Activated CD8-positive, alpha-beta memory T cell treated with anti-CD3 and anti-CD28 coated beads, Interleukin-2, amount 50 U/mL, for 24 hours (primary cell): ENCODE results near the gene SLC8B1.

ENCODE experiments used
- DNase-seq: peaks from one replicate; pipeline ENCODE4 v3.0.0-alpha.2; 2020; ENCODE audit errors: extremely low read depth

The SLC8B1 gene

GRCh38 chr12:113270709-113271009, 64.2 kb downstream of the SLC8B1 start:
- no peak for DNase-seq

DNA sequence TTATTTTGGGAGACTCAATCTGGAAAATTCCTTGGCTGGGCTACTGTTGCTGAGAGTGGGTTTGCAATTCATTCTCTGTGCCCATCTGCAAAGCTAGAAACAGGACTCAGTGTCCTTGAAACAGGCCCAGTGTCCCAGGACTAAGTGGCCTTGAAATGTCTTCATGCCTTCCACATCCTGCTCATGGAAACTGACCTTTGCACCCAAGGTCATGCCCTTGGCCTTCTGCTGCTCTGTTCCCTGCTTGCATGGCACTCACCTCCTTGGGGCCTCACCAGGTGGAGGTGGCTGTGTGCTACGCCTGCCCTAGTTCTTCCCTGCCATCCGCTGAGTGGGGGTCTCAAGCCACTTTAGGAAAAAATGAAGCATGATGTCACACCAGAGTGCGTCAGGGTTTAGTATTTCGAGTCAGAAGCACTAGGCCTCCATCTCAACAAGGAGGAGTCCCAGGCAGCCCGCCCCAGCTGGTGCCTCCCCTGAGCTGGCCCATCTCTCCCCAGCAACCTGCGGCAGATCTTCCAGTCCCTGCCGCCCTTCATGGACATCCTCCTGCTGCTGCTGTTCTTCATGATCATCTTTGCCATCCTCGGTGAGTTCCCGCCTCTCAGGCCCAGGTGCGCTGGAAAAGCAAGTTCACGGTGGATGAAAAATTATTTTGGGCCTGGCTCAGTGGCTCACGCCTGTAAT, 65.5 kb downstream of the SLC8B1 start:
- no peak for DNase-seq

DNA sequence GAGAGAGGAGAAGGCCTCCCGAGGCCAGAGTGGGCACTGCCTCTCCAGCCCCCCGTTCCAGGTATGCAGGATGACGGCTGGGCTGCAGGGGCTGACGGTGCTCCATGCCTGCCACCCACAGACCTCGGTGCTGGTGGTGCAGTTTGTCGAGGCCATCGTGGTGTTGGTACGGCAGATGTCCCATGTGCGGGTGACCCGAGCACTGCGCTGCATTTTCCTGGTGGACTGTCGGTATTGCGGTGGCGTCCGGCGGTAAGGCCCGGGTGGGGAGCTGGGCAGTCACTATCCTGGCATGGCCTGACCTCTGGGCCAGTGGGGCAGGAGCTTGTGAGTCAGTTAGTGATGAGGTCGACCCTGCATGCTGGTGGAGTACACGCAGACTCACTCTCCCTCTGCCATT, 66.3 kb downstream of the SLC8B1 start:
- no peak for DNase-seq

- DNase-seq = no peak
Measured at GRCh38 chr12:113268136-113268535, 66.8 kb downstream of the SLC8B1 start.

GRCh38 chr12:113267621-113268020, 67.3 kb downstream of the SLC8B1 start:
- DNase-seq = no peak

DNA sequence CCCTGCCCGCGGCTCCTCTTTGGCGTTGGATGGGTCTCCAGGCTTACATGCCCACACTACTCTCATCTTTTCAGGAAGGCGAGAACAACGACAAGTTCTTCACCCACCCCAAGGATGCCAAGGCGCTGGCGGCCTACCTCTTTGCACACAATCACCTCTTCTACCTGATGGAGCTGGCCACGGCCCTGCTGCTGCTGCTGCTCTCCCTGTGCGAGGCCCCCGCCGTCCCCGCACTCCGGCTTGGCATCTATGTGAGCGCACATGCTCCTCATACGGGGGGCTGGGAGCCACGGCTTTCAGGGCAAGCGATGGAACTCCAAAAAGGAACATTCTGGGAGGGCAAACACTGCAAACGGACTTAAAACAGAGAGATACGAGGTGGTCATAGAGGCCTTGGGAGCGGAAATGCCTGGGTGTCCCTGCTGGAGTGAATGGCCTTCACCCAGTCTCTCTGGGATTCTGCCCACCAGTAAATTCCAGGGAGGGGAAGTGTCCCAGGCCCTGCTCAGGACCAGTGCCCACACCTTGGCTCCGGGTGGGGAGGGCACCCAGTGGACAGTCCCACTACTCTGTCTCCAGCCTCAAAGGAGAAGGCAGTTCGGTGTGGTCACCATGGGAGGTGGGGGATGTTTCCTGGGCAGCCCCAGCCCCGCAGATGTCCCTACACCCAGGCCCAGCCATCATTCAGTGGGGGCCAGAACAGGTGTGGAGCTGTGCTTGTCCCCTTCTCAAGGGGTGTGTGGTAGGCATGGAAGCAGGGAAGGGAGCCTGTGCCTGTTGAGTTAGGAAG, 68.6 kb downstream of the SLC8B1 start:
- DNase-seq = no peak

- no peak for DNase-seq
Measured at GRCh38 chr12:113263431-113263963, 71.4 kb downstream of the SLC8B1 start.

DNA sequence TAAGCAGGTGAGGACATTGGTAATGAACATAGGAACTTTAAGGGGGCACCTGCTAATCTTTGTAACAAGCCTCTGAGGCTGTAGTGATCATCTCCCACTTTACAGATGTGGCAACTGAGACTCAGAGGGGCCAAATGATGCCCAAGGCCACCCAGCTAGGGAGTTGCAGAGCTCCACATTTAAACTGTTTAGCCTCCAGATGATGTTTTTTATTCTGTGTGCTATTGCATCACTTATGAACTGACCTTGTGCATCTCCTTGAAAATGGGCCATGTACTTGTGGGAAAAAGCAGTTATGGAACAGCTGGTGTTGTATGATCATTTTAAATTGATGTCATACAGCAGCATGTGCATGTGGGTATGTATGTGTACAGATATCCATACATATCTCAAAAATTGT, 72.2 kb downstream of the SLC8B1 start:
- DNase-seq = no peak

GRCh38 chr12:113261847-113262470, 73.0 kb downstream of the SLC8B1 start:
- DNase-seq = no peak

- DNase-seq = no peak
Measured at GRCh38 chr12:113260636-113261300, 74.1 kb downstream of the SLC8B1 start.

DNA sequence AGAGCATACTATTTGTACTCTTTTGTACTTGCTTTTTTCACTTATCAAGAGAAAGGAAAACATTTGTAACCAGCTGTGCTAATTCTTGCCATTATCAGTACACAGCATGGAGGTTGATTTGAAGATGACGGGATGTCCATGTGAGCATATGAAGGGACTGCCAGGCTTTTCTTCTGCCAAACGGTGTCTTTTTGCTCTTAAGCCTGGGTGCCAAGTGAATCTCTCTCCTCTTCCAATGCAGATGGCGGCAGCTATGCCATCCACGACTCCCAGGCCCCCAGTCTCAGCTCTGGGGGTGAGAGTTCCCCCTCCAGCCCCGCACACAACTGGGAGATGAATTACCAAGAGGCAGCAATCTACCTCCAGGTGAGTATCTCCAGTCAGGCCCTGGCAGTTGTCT, 74.8 kb downstream of the SLC8B1 start:
- no peak for DNase-seq

GRCh38 chr12:113257564-113257963, 77.3 kb downstream of the SLC8B1 start:
- no peak for DNase-seq

DNA sequence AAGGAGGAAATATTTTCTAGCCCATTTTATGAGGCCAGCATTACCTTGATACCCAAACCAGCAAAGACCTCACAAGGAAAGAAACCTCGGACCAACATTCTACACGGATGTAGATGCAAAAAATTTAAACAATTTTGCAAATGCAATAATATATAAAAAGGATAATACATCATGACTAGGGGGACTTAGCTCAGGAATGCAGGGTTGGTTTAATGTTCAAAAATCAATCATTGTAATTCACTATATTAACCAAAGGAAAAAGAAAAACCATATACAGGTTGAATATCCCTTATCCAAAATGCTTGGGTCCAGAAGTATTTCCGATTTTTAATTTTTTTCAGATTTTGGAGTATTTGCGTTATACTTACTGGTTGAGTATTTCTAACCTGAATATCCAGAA, 80.6 kb downstream of the SLC8B1 start:
- no peak for DNase-seq

DNA sequence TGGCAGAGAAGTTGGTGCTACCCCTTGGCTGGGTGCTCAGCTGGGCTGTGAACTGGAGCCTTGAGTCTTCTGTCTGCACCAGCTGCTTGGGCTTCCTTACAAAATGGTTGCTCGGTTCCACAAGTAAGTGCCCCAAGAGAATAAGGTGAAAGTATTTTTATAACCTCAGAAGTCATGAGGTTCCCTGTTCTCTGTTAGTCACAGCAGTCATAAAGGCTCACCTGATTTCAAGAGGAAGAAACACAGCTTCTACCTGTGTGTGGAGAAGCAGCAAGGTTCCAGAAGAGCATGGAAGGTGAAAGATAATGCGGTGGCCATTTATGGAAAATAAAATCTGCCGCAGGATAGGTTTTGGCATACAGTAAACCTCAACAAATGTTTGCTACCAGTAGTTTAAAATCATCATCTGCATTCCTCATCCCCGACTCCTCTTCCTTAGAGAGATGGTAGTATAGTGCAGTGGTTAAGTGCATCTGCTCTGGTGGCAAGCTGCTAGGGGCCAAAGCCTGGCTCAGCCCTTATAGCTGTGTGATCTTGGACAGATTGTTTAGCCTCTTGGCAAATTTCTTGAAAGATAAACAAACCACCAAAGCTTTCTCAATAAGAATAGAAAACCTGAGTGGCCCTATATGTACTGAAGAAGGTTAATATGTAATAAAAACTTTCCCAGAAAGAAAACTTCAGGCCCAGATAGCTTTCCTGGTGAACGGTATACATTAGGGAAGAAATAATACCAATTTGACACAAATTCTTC, 81.2 kb downstream of the SLC8B1 start:
- DNase-seq = no peak

DNA sequence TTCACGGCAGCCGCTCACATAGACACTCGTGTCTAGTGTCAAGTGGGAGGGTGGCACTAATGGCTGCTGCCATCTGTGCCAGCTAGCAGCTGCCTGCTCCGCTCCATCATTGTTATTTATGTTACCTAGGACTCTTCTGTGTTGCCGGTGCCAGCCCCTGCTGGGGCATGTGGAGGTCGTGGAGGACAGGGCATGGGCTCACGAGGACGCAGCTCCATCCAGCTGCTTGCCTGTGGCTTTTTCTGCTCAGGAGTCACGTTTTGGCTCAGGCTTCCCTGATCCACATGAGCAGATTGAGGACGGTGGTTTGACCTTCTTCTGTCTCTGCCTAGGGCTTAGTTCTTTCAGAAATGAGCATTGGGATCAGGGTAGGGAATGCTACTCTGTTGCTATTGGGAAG, 82.4 kb downstream of the SLC8B1 start:
- no peak for DNase-seq

GRCh38 chr12:113251404-113252070, 83.4 kb downstream of the SLC8B1 start:
- DNase-seq = no peak

GRCh38 chr12:113250045-113250444, 84.9 kb downstream of the SLC8B1 start:
- DNase-seq = no peak

- no peak for DNase-seq
Measured at GRCh38 chr12:113249546-113249945, 85.4 kb downstream of the SLC8B1 start.

DNA sequence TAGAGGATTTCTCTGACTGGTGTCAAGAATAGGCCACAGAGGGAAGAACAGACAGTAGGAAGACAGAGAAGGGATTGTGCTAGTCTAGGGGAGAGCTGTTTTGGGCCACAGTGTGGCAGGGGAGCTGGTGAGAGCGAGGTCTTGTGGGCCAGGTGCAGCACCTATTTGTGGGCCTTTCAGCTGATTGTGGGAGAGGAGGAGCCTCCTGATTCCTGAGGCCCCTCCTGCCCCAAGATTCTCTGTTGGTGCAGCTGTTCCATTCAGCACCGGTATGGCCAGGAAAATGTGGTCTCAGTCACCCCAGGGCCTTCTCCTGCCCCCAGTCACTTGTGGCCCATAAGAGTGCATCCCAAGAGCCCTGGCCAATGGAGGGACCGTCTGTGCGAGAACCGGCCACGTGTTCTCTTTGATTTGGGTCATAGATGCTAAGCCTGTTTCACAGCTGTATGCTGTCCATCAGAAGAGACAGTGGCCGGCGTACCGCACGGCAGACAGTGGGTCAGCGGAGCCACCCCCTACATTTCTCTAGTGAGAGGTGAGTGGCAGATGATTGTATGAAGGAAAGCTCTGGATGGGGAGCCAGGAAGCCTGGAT, 86.0 kb downstream of the SLC8B1 start:
- no peak for DNase-seq
